ENCODE data around the gene CERS6.
A peak's percentile ranks its signal among the peaks of the same experiment; 100 is the strongest.
"Not testable (repeated sequence)": the region's sequence is repeated elsewhere in the genome, so short reads cannot be mapped to it uniquely, and the experiment has no call there.

CERS6 gene

GRCh38 chr2:168654705-168655104 lies 198.6 kb downstream of the CERS6 start:
- ChIA-PET POLR2A (no interaction called here), CTCF (no interaction called here)
- TF ChIP-seq SP1 (IDR thresholded peaks at IDR 0.05) (no peak), L3MBTL2 (conservative IDR thresholded peaks at IDR 0.05) (no peak), FOXM1 (IDR thresholded peaks at IDR 0.05; ENCODE audit: borderline replicate concordance) (no peak), TARDBP (IDR thresholded peaks at IDR 0.05) (no peak), CTBP1 (IDR thresholded peaks at IDR 0.05; ENCODE audit: borderline replicate concordance) (no peak), ELF4 (IDR thresholded peaks at IDR 0.05) (no peak), HDGF (IDR thresholded peaks at IDR 0.05; ENCODE audit: borderline replicate concordance) (no peak), FOXK2 (IDR thresholded peaks at IDR 0.05) (no peak), SUZ12 (IDR thresholded peaks at IDR 0.05) (no peak), ARNT (IDR thresholded peaks at IDR 0.05) (no peak), BHLHE40 (IDR thresholded peaks at IDR 0.05; ENCODE audit: borderline replicate concordance) (no peak), FOXA1 (IDR thresholded peaks at IDR 0.05) (no peak), ZNF384 (IDR thresholded peaks at IDR 0.05) (no peak), LEF1 (IDR thresholded peaks at IDR 0.05; ENCODE audit: borderline replicate concordance) (no peak), NFRKB (IDR thresholded peaks at IDR 0.05) (no peak)
- TF ChIP-seq, protein P1, sequence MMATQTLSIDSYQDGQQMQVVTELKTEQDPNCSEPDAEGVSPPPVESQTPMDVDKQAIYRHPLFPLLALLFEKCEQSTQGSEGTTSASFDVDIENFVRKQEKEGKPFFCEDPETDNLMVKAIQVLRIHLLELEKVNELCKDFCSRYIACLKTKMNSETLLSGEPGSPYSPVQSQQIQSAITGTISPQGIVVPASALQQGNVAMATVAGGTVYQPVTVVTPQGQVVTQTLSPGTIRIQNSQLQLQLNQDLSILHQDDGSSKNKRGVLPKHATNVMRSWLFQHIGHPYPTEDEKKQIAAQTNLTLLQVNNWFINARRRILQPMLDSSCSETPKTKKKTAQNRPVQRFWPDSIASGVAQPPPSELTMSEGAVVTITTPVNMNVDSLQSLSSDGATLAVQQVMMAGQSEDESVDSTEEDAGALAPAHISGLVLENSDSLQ (IDR thresholded peaks at IDR 0.05), result no peak
- no peak for DNase-seq (ENCODE audit: extremely low spot score)

- ChIA-PET POLR2A (no interaction called here), CTCF (no interaction called here)
- TF ChIP-seq SP1 (IDR thresholded peaks at IDR 0.05) (no peak), FOXM1 (IDR thresholded peaks at IDR 0.05; ENCODE audit: borderline replicate concordance) (no peak), TARDBP (IDR thresholded peaks at IDR 0.05) (no peak), FOXK2 (IDR thresholded peaks at IDR 0.05) (no peak), FOXA1 (IDR thresholded peaks at IDR 0.05) (no peak), NFRKB (IDR thresholded peaks at IDR 0.05) (no peak), ARNT (IDR thresholded peaks at IDR 0.05) (no peak), HDGF (IDR thresholded peaks at IDR 0.05; ENCODE audit: borderline replicate concordance) (no peak), LEF1 (IDR thresholded peaks at IDR 0.05; ENCODE audit: borderline replicate concordance) (no peak), CTBP1 (IDR thresholded peaks at IDR 0.05; ENCODE audit: borderline replicate concordance) (no peak), ZNF384 (IDR thresholded peaks at IDR 0.05) (no peak), SUZ12 (IDR thresholded peaks at IDR 0.05) (no peak), BHLHE40 (IDR thresholded peaks at IDR 0.05; ENCODE audit: borderline replicate concordance) (no peak), ELF4 (IDR thresholded peaks at IDR 0.05) (no peak), L3MBTL2 (conservative IDR thresholded peaks at IDR 0.05) (no peak)
- TF ChIP-seq, protein P1 (IDR thresholded peaks at IDR 0.05), result no peak
- DNase-seq (ENCODE audit: extremely low spot score), result no peak
Observed at GRCh38 chr2:168655207-168655606, 199.1 kb downstream of the CERS6 start.

DNA sequence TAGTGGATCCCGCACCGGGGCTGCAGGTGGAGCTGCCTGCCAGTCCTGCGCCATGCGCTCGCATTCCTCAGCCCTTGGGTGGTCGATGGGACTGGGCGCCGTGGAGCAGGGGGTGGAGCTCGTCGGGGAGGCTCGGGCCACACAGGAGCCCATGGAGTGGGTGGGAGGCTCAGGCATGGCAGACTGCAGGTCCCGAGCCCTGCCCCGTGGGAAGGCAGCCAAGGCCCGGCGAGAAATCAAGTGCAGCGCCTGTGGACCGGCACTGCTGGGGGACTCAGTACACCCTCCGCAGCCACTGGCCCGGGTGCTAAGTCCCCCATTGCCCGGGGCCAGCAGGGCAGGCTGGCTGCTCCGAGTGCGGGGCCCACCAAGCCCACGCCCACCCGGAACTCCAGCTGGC lies 201.3 kb downstream of the CERS6 start:
- CTCF ChIA-PET; DNase-seq (ENCODE audit: extremely low spot score); POLR2A ChIA-PET: not testable (repeated sequence)

DNA sequence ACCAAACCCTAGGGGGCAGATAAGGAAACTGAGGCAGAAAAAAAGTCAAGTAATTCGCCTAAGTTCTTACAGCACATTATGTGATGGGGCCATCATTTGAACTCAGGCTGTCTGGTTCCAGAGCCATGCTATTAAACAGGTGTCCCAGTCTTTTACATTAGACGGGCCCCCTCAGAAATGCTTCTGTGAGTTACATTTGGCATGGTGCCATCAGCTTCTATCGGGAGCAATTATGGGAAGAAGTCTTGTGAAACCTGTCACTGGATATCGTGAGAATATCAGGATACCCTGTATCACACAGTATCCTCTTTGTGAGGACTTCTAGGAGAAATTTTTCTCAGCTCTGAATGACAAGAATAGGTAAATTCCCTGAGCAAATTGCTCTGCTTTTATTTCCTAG lies 202.6 kb downstream of the CERS6 start:
- TF ChIP-seq ZNF384 (IDR thresholded peaks at IDR 0.05) (no peak), HDGF (IDR thresholded peaks at IDR 0.05; ENCODE audit: borderline replicate concordance) (no peak), ARNT (IDR thresholded peaks at IDR 0.05) (no peak), BHLHE40 (IDR thresholded peaks at IDR 0.05; ENCODE audit: borderline replicate concordance) (no peak), SP1 (IDR thresholded peaks at IDR 0.05) (no peak), FOXK2 (IDR thresholded peaks at IDR 0.05) (no peak), L3MBTL2 (conservative IDR thresholded peaks at IDR 0.05) (no peak), NFRKB (IDR thresholded peaks at IDR 0.05) (no peak), SUZ12 (IDR thresholded peaks at IDR 0.05) (no peak), FOXA1 (IDR thresholded peaks at IDR 0.05) (no peak), FOXM1 (IDR thresholded peaks at IDR 0.05; ENCODE audit: borderline replicate concordance) (no peak), LEF1 (IDR thresholded peaks at IDR 0.05; ENCODE audit: borderline replicate concordance) (no peak), CTBP1 (IDR thresholded peaks at IDR 0.05; ENCODE audit: borderline replicate concordance) (no peak), TARDBP (IDR thresholded peaks at IDR 0.05) (no peak), ELF4 (IDR thresholded peaks at IDR 0.05) (no peak)
- TF ChIP-seq, protein P1 (IDR thresholded peaks at IDR 0.05), result no peak
- no peak for DNase-seq (ENCODE audit: extremely low spot score)
- CTCF ChIA-PET, result no interaction called here
- POLR2A ChIA-PET, result no interaction called here

GRCh38 chr2:168660870-168661862 lies 205.1 kb downstream of the CERS6 start:
- peak; percentile 58 for DNase-seq (ENCODE audit: extremely low spot score)
- CTCF ChIA-PET, result interaction anchor here (0.9 kb wide), 1 partner anchor 11 kb away, joined by 3 read pairs; no protein-coding TSS in a partner anchor
- peak; percentile 57 for TF ChIP-seq CTBP1 (IDR thresholded peaks at IDR 0.05; ENCODE audit: borderline replicate concordance)
- TF ChIP-seq, protein P1 (IDR thresholded peaks at IDR 0.05), result peak; percentile 78
- no peak for TF ChIP-seq L3MBTL2 (conservative IDR thresholded peaks at IDR 0.05)
- no peak for TF ChIP-seq BHLHE40 (IDR thresholded peaks at IDR 0.05; ENCODE audit: borderline replicate concordance)
- POLR2A ChIA-PET, result no interaction called here

Data from HEK293T (cell line).